HFF-Myc (cell line): ENCODE measurements around the gene ST7.

Experiments used
- DNase-seq: peaks from one replicate; pipeline ENCODE4 v3.0.0-alpha.2; 2011; ENCODE audit warnings: low read depth; ENCODE audit errors: extremely low read depth
- H3K4me3 ChIP-seq: replicated peaks from 2 replicates; pipeline ENCODE4 v1.5.1; 2011; ENCODE audit warnings: low read depth, mild to moderate bottlenecking, control low read depth, low read length
- CTCF ChIP-seq: IDR thresholded peaks from 2 replicates; pipeline ENCODE4 v1.5.1; 2012; ENCODE audit warnings: mild to moderate bottlenecking, low read depth, low read length, control low read depth; ENCODE audit errors: missing control alignments

ST7 gene

GRCh38 chr7:117188949-117189592 is 235.8 kb downstream of the ST7 start:
- TF ChIP-seq CTCF = no peak
- DNase-seq = no peak
- no peak overlapping the region for H3K4me3 ChIP-seq

- no peak for TF ChIP-seq CTCF
- DNase-seq = no peak
- H3K4me3 ChIP-seq = no peak overlapping the region
Observed at GRCh38 chr7:117190104-117190503, 236.8 kb downstream of the ST7 start.

- no peak for TF ChIP-seq CTCF
- DNase-seq = no peak
- H3K4me3 ChIP-seq = no peak overlapping the region
Observed at GRCh38 chr7:117190746-117191435, 237.6 kb downstream of the ST7 start.

- no peak overlapping the region for H3K4me3 ChIP-seq
- no peak for TF ChIP-seq CTCF
- DNase-seq = no peak
Observed at GRCh38 chr7:117192108-117192507, 238.8 kb downstream of the ST7 start.

- no peak overlapping the region for H3K4me3 ChIP-seq
- TF ChIP-seq CTCF = no peak
- no peak for DNase-seq
Observed at GRCh38 chr7:117193564-117193963, 240.3 kb downstream of the ST7 start.

GRCh38 chr7:117194445-117194844 is 241.1 kb downstream of the ST7 start:
- H3K4me3 ChIP-seq = no peak overlapping the region
- TF ChIP-seq CTCF = no peak
- no peak for DNase-seq
